ENCODE results near the gene ABCC6.
"Not testable (repeated sequence)": the region's sequence is repeated elsewhere in the genome, so short reads cannot be mapped to it uniquely, and the experiment has no call there.

DNA sequence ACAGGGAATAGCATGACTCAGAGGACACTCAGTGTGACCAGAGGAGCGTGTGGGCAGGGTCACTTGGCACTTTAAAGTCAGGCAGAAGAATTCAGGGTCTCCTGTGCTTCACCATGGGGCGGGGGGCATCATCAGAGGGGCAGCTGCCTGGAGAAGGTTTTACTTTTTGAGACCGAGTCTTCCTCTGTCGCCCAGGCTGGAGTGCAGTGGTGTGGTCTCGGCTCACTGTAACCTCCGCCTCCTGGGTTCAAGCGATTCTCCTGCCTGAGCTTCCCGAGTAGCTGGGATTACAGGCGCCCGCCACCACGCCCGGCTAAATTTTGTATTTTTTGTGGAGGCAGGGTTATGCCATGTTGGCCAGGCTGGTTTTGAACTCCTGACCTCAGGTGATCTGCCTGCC lies 32.3 kb downstream of the ABCC6 start:
- not testable (repeated sequence) for TF ChIP-seq CTCF (conservative IDR thresholded peaks at IDR 0.05; ENCODE audit: low read depth, low read length); FOS (IDR thresholded peaks at IDR 0.05; ENCODE audit: low read depth, low read length); RAD21 (IDR thresholded peaks at IDR 0.05; ENCODE audit: low read length); POLR2A (IDR thresholded peaks at IDR 0.05; ENCODE audit: low read depth, low read length)

Measured in IMR-90 (cell line).